ENCODE results near the gene ANAPC10.

DNA sequence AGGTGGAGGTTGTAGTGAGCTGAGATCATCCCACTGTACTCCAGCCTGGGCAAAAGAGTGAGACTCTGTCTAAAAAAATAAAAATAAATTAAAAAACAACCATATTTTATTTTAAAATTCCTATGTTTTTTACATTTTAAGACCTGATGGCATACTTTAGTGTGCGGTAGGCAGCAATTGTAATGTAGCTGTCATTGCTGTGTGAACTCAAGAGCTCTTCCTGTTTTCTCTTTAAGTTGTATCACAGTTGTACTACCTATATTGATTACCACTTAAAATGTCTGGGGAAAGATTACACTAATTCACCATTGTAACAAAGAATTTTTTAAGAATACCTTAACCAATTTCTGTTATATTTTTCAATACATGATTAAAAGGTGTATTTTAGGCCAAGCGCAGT is 27.4 kb upstream of the ANAPC10 start:
- TF ChIP-seq, protein P1, sequence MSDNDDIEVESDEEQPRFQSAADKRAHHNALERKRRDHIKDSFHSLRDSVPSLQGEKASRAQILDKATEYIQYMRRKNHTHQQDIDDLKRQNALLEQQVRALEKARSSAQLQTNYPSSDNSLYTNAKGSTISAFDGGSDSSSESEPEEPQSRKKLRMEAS (IDR thresholded peaks at IDR 0.05) = no peak
- TF ChIP-seq EP300 (IDR thresholded peaks at IDR 0.05; ENCODE audit: borderline replicate concordance) (no peak), ZBTB7A (IDR thresholded peaks at IDR 0.05; ENCODE audit: low read depth) (no peak), CEBPB (IDR thresholded peaks at IDR 0.05) (no peak), NFIC (IDR thresholded peaks at IDR 0.05) (no peak), RAD21 (IDR thresholded peaks at IDR 0.05; ENCODE audit: low read depth) (no peak), YY1 (IDR thresholded peaks at IDR 0.05; ENCODE audit: low read depth) (no peak)
